ENCODE measurements around the gene CDH5.

- TF ChIP-seq ZC3H13 (CRISPR knock-in tag; IDR thresholded peaks at IDR 0.05) (no peak), SNAPC5 (CRISPR knock-in tag; IDR thresholded peaks at IDR 0.05; ENCODE audit: borderline replicate concordance) (no peak), NPAS2 (CRISPR knock-in tag; IDR thresholded peaks at IDR 0.05; ENCODE audit: borderline replicate concordance) (no peak), ZNF589 (CRISPR knock-in tag; conservative IDR thresholded peaks at IDR 0.05) (no peak)
These were observed 10.8 kb downstream of the CDH5 start for GRCh38 chr16:66377324-66377723.

Data from HepG2 (cell line).